Body of pancreas (tissue), 4 donors: Measurements from ENCODE around the gene FYTTD1.

Experiments used
- POLR2A ChIP-seq, 3 donors: fragments of 450-650 bp; IDR thresholded peaks; one replicate each; pipeline ENCODE4 v1.6.1; 2016; ENCODE audit warnings: antibody characterized with exemption in 3 of 3, mild to moderate bottlenecking in 2 of 3
- TF ChIP-seq, protein P1 (sequence below), 7 experiments: fragments of 450-650 bp in 4 of 7; fragments of 200-600 bp in 3 of 7; sonication (generic) in 3 of 7; IDR thresholded peaks; one replicate each; pipeline ENCODE4 v1.5.1; 2016 to 2019; ENCODE audit warnings: antibody characterized with exemption in 7 of 7

GRCh38 chr3:197700095-197700494, 49.6 kb upstream of the FYTTD1 start:
- TF ChIP-seq, protein P1, sequence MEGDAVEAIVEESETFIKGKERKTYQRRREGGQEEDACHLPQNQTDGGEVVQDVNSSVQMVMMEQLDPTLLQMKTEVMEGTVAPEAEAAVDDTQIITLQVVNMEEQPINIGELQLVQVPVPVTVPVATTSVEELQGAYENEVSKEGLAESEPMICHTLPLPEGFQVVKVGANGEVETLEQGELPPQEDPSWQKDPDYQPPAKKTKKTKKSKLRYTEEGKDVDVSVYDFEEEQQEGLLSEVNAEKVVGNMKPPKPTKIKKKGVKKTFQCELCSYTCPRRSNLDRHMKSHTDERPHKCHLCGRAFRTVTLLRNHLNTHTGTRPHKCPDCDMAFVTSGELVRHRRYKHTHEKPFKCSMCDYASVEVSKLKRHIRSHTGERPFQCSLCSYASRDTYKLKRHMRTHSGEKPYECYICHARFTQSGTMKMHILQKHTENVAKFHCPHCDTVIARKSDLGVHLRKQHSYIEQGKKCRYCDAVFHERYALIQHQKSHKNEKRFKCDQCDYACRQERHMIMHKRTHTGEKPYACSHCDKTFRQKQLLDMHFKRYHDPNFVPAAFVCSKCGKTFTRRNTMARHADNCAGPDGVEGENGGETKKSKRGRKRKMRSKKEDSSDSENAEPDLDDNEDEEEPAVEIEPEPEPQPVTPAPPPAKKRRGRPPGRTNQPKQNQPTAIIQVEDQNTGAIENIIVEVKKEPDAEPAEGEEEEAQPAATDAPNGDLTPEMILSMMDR (IDR thresholded peaks at IDR 0.05) = no peak
- TF ChIP-seq POLR2A (IDR thresholded peaks at IDR 0.05) = no peak
